ENCODE data around the gene RAI1.

RAI1 gene

DNA sequence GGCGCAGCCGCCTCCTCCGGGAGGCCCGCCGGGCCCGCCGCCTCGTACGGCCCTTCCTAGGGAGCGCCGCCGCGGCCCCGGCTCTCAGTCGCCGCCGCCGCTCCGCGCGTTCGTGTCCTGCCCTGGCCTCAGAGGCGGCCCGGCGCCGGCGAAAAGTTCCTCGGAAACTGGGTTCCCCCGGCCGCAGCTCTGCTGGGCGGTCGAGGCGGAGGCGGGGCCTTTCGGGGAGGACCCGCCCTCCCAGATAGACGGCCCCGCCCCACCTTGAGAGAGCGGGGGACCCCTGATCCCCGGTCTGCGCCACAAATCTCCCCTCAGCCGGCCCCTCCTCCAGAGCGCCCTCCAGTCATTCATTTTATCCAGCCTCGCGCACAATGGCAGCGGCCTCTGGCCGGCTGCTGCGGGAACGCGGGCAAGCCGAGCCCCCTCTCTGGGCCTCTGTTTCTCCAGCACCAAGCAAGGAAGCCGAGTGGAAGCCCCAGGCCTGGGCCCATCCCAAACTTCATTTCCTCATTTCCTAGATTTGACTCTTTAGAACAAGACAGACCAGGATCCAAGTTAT, 155.6 kb downstream of the RAI1 start, which contains the start of gene SREBF1:
Gene SREBF1 (minus strand): TSS at position 169 of the 562 bp plus-strand sequence. CDS start 169 bp downstream, outside the sequence.
- DNase-seq = peak; percentile 41

DNA sequence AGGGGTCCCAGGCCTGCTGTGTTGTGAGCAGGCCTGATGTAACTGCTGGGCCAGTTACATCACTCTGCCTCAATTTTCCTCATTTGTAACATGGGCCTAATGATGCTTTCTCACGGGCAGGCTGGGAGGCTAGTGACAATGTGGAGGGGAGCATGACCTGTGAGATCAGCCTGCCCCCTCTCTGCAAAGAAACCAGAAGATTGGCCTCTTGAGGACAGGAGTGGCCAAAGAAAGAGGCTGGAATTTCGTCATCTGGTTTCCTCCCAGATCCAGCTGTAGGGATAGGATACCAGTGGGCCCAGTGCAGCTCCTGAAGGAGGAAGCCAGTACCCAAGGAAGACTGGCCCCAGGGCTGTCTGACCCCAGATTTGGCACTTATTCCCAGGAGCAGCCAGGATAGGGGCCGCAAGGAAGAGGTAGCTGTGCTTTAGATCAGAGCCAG, 156.1 kb downstream of the RAI1 start:
- no peak for DNase-seq

DNA sequence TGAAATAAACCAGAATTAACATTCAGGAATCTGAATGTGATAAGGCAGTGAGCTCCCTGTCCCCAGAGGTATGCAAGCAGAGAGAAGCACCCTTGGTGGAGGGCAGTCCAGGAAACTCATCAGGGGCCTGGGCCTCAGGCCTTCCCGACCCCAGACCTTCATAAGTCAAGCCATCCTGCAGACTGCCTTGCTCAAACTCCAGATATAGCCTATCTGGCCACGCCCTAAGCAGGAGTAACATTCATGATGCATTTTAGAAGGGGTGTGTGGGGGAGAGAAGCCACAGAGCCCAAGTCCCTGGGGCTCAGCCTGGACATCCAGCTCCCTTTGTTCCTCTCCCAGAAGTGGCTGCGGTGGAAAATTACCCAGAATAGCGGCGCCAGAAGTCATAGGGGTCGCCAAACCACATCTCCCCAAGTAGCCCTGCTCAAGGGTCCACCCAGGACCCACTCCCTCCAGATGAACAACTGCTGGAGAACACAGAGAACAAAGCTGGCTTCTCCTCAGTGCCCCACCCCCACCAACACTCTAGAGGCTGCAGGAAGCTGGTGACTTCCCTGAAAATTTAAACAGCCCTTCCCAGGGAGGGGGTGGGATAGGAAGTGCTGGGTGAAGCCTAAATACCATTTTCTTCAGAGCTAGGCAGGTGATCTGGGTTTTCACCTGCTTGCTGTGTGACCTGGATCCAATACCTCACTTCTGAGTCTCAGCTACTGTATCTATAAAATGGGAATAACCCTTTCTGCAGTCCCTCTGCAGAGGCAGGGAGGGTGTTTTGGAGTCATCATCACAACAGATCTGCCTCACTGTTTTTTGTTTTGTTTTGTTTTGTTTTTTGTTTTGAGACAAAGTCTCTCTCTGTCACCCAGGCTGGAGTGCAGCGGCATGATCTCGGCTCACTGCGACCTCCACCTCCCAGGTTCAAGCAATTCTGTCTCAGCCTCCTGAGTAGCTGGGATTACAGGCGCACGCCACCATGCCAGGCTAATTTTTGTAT, 157.0 kb downstream of the RAI1 start:
- no peak for DNase-seq

- peak; percentile 69 for DNase-seq
Measured at GRCh38 chr17:17839791-17840707, 158.8 kb downstream of the RAI1 start.

DNA sequence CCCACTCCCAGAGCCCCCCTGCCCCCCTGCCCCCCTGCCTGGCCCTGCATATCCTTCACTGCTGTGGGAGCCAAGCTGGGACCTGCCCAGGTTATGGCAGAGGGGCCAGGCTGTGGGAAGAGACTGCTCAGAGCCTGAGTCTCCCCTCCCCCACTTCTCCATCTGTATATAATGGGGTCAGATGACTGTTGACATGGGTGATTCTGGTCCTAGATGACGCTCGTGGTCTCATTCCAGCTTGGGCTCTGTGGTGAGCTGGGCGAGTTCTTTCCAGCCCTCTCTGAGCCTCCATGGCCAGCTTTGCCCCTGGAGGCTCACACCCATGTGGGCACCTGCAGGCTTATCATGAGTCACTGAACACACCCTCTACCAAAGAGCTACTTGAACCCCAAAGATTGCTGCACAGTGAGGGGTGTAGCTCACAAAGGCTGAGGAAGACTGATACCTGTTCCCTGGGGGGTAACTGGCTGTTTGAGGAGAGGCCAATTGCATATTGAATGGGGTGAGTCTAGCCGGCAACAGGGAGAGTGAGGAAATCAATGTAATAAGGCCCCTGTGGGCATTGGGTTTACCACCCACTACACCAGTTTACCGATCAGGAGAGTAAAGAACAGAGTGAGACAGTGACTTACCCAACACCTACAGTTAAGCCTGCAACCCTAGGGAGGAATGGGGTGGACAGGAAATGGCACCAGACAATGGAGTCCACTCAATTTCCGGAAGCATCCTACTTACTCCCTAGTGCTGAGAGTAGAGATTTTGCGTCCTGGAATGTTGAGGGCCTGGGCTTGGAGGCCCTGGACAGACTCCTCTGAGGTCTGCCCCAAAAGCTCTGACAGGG, 159.7 kb downstream of the RAI1 start:
- DNase-seq = no peak

DNA sequence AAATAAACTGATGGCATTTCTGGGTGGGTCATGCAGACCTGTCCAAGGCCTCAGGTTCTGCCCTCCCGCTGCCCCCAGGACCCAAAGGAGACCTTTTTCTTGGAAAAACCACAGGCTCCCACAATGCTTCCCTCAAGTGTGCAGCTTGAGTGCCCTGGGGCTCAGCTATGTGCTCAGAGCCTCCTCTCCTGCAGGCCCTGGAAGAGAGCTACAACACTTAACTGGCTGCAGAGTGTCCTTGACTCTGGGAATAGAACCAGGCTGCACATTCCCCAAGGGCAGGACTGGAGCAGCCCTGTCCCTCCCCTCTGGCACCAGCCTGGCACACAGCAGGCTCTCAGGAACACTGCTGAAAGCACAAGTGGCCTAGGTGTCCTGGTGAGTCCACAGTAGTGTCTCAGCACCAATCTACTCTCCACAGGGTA, 160.4 kb downstream of the RAI1 start:
- no peak for DNase-seq

DNA sequence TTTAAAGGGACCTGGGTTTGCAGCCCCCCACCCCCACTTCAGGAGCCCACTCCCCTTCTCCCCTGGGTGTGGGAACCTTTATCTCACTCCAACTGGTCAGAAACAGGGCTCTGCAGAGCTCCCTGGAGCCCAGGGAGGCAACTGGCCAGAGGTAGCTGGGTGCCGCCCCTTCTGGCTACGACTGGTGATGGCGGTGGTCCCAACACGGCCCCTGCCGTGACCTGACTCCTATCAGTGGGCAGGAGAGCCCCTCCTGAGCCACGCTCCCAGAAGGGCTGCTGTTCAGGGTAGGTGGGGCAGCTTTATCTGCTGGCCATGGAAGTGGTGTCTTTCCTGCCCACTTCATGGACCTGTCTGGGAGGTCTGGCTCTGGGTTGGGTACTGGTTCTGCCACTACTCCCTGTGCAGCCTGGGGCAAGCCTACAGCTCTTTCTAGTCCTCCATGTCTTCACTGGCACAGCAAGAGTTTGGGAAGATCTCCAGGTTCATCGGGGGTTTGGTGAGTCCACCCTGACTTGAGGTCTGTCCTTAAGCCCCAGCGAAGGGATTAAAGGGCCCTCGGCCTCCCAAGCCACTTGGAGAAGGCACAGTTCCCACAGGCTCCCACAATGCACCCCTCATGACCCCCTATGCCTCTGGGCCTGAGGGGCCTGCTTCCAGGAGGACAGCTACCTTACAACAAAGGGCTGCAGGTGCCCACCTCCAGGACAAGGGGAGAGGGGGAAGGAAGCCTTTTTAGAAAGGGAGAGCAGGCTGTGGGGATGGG, 161.0 kb downstream of the RAI1 start:
- DNase-seq = no peak

- no peak for DNase-seq
Measured at GRCh38 chr17:17843096-17843495, 161.8 kb downstream of the RAI1 start.

- DNase-seq = no peak
Measured at GRCh38 chr17:17844079-17844478, 162.8 kb downstream of the RAI1 start.

DNA sequence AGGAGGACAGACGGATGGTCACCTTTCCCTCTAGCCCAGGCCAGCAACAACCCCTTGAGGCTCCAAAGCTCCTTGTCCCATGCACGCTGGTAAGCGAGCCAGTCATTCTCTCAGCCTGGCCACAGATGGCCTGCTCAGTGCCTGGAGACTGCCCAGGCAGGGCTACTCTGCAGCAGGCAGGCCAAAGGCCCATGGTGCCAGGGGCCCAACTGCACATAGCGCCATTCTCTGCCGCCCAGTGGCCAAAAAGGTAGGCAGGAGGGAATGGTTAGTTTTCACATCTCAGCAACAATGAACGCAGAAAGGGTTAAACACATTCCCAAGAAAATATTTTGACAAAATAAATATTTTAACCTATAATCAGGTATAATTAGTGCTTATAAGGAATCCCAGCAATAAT, 163.2 kb downstream of the RAI1 start:
- no peak for DNase-seq

DNA sequence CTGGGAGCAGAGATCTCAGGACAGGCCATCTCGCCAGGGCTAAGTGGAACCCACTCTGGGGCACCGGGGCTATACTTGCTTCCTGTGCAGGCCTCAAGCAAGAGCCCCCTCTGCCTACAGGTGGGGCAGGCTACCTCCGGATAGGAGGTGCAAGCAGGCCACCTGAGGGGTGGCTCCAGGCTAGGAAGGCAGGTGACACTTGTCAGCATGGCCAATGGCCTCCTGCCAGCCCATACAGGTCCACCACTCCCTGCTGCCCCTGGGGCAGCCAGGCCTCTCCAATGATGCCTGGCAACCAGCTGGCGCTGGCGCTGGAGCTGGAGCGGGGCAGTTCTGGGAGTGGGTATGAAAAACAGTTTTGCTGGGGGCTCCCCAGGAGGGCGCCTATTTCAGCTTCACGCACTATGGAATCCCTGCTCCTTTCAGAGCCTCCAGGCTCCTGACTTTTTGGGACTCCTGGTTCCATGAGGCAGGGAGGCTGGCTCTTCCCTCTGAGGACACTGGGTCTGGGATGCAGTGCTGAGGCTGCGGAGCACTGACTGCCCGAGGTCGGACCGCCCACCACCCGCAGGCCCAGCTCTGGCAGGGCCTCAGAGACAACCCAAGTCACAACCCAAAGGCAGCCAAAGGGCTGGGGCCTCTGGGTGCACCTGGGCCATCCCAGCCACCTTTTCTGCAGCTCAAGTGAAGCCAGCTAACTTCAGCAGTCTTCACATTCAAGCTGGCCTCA, 164.0 kb downstream of the RAI1 start:
- no peak for DNase-seq

- DNase-seq = no peak
Measured at GRCh38 chr17:17846003-17846402, 164.7 kb downstream of the RAI1 start.

- DNase-seq = no peak
Measured at GRCh38 chr17:17846645-17847044, 165.4 kb downstream of the RAI1 start.

- DNase-seq = no peak
Measured at GRCh38 chr17:17847118-17847689, 165.9 kb downstream of the RAI1 start.

DNA sequence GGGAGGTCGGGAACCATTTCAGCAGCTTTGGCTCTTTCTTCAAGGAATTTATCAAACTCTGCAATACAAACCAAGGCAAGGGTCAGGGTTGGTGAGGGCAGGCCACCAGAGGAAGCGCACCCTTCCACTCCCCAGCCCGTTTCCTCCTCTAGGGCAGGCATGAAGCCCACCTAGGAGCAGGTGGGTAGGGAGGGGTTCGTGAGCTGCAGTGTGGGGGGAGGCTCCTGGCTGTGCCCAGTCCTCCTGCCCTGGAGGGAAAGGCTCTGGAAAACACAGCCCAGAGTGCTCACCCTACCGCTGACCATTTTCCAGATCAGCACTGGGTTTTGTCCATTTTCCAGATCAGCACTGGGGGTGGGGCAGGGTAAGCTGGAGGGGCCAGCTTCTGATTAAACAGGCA, 166.5 kb downstream of the RAI1 start:
- DNase-seq = no peak

DNA sequence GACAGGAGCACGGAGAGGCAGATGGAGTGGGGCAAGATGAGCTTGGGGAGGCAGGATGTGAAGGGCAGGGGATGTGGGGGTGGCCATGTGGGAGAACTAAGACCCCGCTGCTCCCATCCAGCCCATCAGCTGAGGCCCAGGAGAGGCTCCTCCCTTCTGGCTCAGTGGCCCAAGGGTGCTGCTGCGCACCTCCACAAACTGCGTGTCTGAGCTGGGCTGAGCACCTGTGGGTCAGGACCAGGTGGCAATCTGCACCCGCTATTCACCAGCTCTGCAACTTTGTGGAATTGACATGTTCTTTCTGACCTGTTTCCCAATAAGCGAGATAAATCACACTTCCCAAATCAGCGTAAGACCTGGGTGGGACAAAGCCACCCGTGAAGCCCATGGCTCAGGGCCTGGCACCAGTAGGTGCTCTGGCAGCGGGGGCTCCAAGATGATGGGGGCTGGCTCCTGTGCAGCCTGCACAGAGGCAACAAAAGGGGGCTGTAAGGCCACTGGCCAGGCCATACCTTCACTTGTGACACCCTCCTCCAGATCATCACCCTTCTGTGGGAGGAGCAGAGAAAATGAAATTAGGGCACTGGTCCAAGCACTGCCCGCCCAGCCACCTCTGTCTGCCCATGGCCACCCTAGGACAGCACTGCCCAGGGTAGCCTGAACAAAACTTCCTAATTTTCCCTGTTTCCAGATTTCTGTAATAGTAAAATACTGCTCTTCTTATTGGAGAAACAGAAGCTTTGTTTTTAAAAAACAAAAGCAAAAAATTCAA, 167.2 kb downstream of the RAI1 start:
- no peak for DNase-seq

DNA sequence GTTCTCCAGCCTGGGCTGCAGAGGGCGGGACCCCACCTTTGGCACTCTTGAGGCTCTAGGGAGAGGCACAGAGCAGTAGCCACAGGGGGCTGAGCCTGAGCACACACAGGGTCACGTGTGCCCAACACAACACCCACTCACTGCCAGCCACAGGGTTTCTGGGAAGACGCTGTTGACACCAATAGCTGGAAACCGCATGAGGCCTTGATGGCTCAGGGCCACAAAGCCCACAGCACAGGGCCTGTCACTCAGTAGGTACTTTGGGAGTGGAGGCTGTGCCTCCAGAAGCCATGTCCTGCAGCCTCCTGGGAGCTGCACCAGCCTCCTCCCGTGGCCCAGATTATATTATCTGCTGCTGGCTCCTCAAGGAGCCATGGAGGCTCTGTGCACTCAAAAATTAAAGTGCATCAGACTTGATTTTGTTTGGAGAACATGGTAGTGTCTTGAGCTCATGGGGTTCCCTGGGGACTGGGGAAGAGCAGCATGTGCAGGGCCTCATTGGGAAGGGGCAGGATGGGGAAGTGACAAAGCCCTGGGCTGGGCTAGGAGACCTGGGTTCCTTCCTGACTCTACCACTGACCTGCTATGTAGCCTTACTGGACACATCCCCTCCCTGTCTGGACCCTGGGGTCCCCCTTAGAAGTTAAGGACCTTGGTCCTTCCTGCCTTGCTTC, 168.0 kb downstream of the RAI1 start:
- DNase-seq = peak; percentile 69

GRCh38 chr17:17849845-17850373, 168.7 kb downstream of the RAI1 start:
- DNase-seq = peak; percentile 44
